ENCODE measurements around the gene ZP3. TPM values are rescaled to one million over a fixed set of nuclear protein-coding genes. Genes with fewer than 3 reads are reported as not detected.
"Not testable (repeated sequence)": the region's sequence is repeated elsewhere in the genome, so short reads cannot be mapped to it uniquely, and the experiment has no call there.

Gene ZP3
- total and polyA plus RNA-seq, 7 donors, result 0.23 to 12.3 (median 0.74) TPM; not detected in 1

- TF ChIP-seq, protein P1, sequence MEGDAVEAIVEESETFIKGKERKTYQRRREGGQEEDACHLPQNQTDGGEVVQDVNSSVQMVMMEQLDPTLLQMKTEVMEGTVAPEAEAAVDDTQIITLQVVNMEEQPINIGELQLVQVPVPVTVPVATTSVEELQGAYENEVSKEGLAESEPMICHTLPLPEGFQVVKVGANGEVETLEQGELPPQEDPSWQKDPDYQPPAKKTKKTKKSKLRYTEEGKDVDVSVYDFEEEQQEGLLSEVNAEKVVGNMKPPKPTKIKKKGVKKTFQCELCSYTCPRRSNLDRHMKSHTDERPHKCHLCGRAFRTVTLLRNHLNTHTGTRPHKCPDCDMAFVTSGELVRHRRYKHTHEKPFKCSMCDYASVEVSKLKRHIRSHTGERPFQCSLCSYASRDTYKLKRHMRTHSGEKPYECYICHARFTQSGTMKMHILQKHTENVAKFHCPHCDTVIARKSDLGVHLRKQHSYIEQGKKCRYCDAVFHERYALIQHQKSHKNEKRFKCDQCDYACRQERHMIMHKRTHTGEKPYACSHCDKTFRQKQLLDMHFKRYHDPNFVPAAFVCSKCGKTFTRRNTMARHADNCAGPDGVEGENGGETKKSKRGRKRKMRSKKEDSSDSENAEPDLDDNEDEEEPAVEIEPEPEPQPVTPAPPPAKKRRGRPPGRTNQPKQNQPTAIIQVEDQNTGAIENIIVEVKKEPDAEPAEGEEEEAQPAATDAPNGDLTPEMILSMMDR (IDR thresholded peaks at IDR 0.05), result no peak
- Histone ChIP-seq H3K27ac (no peak overlapping the region), H3K36me3 (ENCODE audit: insufficient read depth in 1 of 2, low read depth in 1 of 2) (no peaks in the 10 kb centered on the region), H3K27me3 (ENCODE audit: insufficient read depth in 3 of 3, low read length in 2 of 3) (no peaks in the 10 kb centered on the region), H3K4me1 (no peaks in the 10 kb centered on the region), H3K9me3 (no peaks in the 10 kb centered on the region), H3K4me3 (no peak overlapping the region)
- DNase-seq (no peak), ATAC-seq (no peak)
- 94 to 95% (median 95%) methylated on average over 9 of the region's 9 CpGs for WGBS, 3 donors
- intact Hi-C loops (cut with DNase I), result no loop called here
Measured at GRCh38 chr7:76430211-76430610, 5.5 kb downstream of the ZP3 start.

GRCh38 chr7:76430836-76431235 lies 6.1 kb downstream of the ZP3 start:
- DNase-seq (no peak), ATAC-seq (no peak)
- Histone ChIP-seq H3K4me3 (no peak overlapping the region), H3K4me1 (no peaks in the 10 kb centered on the region), H3K27ac (no peak overlapping the region), H3K36me3 (ENCODE audit: insufficient read depth in 1 of 2, low read depth in 1 of 2) (no peaks in the 10 kb centered on the region), H3K9me3 (no peaks in the 10 kb centered on the region), H3K27me3 (ENCODE audit: insufficient read depth in 3 of 3, low read length in 2 of 3) (no peaks in the 10 kb centered on the region)
- intact Hi-C loops (cut with DNase I), result no loop called here
- 88 to 97% (median 95%) methylated on average over 3 of the region's 3 CpGs for WGBS, 3 donors
- TF ChIP-seq, protein P1 (IDR thresholded peaks at IDR 0.05), result no peak

DNA sequence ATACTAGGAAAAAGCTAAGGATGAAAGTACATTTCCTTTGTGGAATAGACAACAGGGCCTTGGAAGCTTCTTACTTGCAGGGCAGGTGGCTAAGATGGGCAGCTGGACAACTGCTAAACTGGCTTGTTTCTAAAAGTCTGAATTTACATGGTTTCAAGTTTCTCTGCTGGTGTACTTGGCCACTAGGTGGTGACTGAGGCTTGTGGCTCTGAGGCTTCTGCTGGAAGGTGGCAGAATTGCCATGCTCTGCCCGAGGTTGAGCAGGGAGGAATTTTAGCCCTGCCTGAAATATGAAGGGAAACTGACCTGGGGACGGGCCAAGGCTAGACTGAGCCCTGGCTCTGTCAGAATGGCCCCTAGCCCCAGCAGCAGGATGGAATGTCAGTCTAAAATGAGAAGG lies 13.1 kb downstream of the ZP3 start:
- intact Hi-C loops (cut with DNase I); H3K4me3 ChIP-seq; H3K4me1 ChIP-seq; H3K9me3 ChIP-seq; H3K27me3 ChIP-seq (ENCODE audit: insufficient read depth in 3 of 3, low read length in 2 of 3); H3K27ac ChIP-seq; H3K36me3 ChIP-seq (ENCODE audit: insufficient read depth in 1 of 2, low read depth in 1 of 2): not testable (repeated sequence)
- 0% methylated on average over 1 to 2 of the region's 2 CpGs for WGBS, 3 donors
- ATAC-seq (peak; percentile 83 to 93 (median 87)), DNase-seq (peak; percentile 67 to 84)
- TF ChIP-seq, protein P1 (IDR thresholded peaks at IDR 0.05), result peak; percentile 64

DNA sequence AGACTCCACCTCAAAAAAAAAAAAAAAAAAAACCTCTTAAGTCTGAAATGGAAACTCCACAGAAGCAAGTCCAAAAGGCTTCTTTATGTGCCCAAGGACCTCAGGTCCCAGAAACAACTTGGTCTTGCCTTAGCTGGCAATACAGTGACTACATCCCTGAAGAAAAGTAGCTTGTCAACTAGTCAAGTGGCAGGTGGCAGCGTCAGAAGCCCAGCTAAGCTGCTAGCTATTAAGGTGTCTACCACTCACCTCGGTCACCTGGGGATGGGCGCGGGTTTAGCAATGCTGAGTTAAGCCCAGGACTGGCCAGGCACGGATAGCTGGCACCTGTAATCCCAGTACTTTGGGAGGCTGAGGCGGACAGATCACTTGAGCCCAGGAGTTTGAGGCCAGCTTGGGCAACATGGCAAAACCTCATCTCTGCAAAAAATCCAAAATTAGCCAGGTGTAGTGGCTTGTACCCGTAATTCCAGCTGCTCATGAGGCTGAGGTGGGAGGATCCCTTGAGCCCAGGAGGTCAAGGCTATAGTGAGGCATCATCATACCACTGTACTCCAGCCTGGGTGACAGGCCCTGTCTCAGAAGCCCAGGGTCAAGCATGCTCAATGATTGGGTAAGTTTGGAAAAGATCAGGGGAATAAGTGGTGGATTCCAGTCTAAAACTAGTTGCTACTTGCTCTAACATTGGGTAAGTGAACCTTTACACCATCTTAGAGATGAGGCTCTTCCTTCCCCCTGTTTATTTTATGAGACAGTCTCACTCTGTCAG lies 14.6 kb downstream of the ZP3 start:
- WGBS, 3 donors, result 80 to 95% (median 82%) methylated on average over 2 to 4 of the region's 7 CpGs
- intact Hi-C loops (cut with DNase I); DNase-seq; H3K27ac ChIP-seq; H3K9me3 ChIP-seq; H3K4me1 ChIP-seq; H3K27me3 ChIP-seq (ENCODE audit: insufficient read depth in 3 of 3, low read length in 2 of 3); H3K4me3 ChIP-seq; H3K36me3 ChIP-seq (ENCODE audit: insufficient read depth in 1 of 2, low read depth in 1 of 2): not testable (repeated sequence)
- peak in 3 of 4 donors; percentile 39 to 51 (median 46) for ATAC-seq

- H3K36me3 ChIP-seq (ENCODE audit: insufficient read depth in 1 of 2, low read depth in 1 of 2); ATAC-seq; H3K27ac ChIP-seq; H3K4me3 ChIP-seq; intact Hi-C loops (cut with DNase I); H3K9me3 ChIP-seq; DNase-seq; H3K27me3 ChIP-seq (ENCODE audit: insufficient read depth in 3 of 3, low read length in 2 of 3); H3K4me1 ChIP-seq: not testable (repeated sequence)
- 79 to 92% (median 88%) methylated on average over 4 of the region's 4 CpGs for WGBS, 3 donors
Measured at GRCh38 chr7:76440404-76440803, 15.7 kb downstream of the ZP3 start.

- H3K36me3 ChIP-seq (ENCODE audit: insufficient read depth in 1 of 2, low read depth in 1 of 2), result not testable (repeated sequence)
Measured at GRCh38 chr7:76441792-76442191, 17.0 kb downstream of the ZP3 start.

DNA sequence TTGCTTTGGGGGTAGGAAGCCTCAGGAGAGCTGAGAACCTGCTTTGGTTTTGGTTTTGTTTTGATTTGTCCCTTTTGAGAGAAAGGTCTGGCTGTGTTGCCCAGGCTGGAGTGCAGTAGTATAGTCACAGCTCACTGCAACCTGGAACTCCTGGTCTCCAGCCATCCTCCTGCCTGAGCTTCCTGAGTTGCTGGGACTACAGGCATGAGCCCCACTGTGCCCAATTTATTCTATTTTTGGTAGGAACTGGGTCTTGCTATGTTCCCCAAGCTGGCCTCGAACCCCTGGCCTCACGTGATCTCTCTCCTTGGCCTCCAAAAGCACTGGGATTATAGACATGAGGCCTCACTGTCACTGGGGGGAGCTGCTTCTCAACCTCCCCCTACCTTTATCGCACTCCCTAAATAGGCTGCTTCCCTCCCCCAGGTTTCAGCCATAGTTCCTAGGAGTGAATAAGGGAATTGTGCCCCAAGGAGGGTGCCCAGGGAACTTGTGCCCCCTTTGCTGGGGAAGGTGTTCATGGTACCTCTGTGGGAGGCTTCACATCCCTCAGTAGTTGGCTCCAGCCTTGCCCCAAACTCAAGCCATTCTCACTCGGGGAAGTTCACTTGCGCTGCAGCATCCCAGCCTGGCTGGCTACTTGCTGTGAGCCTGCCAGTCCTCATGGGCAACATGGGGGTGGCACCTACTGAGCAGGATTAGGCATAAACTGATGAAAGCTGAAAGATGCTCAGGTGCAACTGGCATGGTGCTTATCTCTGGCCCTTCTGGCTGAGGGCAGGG lies 18.1 kb downstream of the ZP3 start:
- H3K4me3 ChIP-seq; intact Hi-C loops (cut with DNase I); H3K4me1 ChIP-seq; DNase-seq; H3K27ac ChIP-seq; ATAC-seq; H3K36me3 ChIP-seq (ENCODE audit: insufficient read depth in 1 of 2, low read depth in 1 of 2); H3K9me3 ChIP-seq; H3K27me3 ChIP-seq (ENCODE audit: insufficient read depth in 3 of 3, low read length in 2 of 3): not testable (repeated sequence)
- 86 to 100% (median 87%) methylated on average over 2 to 5 of the region's 5 CpGs for WGBS, 3 donors

More at GRCh38 chr7:76441792-76442191, 17.0 kb downstream of the ZP3 start:
- intact Hi-C loops (cut with DNase I); H3K27ac ChIP-seq; H3K4me1 ChIP-seq; H3K4me3 ChIP-seq; DNase-seq; H3K9me3 ChIP-seq; H3K27me3 ChIP-seq (ENCODE audit: insufficient read depth in 3 of 3, low read length in 2 of 3): not testable (repeated sequence)
- 58 to 100% (median 64%) methylated on average over 1 to 2 of the region's 10 CpGs for WGBS, 3 donors
- peak in 3 of 4 donors; percentile 18 to 41 (median 28) for ATAC-seq

GRCh38 chr7:76443846-76444245 lies 19.1 kb downstream of the ZP3 start:
- H3K9me3 ChIP-seq; H3K36me3 ChIP-seq (ENCODE audit: insufficient read depth in 1 of 2, low read depth in 1 of 2); H3K4me3 ChIP-seq; intact Hi-C loops (cut with DNase I); H3K27ac ChIP-seq; H3K4me1 ChIP-seq; H3K27me3 ChIP-seq (ENCODE audit: insufficient read depth in 3 of 3, low read length in 2 of 3); ATAC-seq; DNase-seq: not testable (repeated sequence)
- WGBS, 3 donors, result 86 to 91% (median 89%) methylated on average over 5 to 10 of the region's 12 CpGs
